ENCODE measurements around the gene HOXC12. TPM values are rescaled to one million over a fixed set of nuclear protein-coding genes. Genes with fewer than 3 reads are reported as not detected.
A peak's percentile ranks its signal among the peaks of the same experiment; 100 is the strongest.

Gene HOXC12
- total RNA-seq, 4 donors from 2014 or later: 3.7 to 6.8 (median 4.7) TPM

- H3K36me3 ChIP-seq: no peaks in the 10 kb centered on the region
- H3K4me3 ChIP-seq: no peak overlapping the region
- H3K27me3 ChIP-seq: peaks cover 13% of the 10 kb centered on the region
- H3K4me1 ChIP-seq: peaks cover 74% of the 10 kb centered on the region
- TF ChIP-seq POLR2AphosphoS5 (IDR thresholded peaks at IDR 0.05) (no peak), POLR2A (IDR thresholded peaks at IDR 0.05) (no peak), EP300 (IDR thresholded peaks at IDR 0.05) (no peak)
- TF ChIP-seq, protein P1, sequence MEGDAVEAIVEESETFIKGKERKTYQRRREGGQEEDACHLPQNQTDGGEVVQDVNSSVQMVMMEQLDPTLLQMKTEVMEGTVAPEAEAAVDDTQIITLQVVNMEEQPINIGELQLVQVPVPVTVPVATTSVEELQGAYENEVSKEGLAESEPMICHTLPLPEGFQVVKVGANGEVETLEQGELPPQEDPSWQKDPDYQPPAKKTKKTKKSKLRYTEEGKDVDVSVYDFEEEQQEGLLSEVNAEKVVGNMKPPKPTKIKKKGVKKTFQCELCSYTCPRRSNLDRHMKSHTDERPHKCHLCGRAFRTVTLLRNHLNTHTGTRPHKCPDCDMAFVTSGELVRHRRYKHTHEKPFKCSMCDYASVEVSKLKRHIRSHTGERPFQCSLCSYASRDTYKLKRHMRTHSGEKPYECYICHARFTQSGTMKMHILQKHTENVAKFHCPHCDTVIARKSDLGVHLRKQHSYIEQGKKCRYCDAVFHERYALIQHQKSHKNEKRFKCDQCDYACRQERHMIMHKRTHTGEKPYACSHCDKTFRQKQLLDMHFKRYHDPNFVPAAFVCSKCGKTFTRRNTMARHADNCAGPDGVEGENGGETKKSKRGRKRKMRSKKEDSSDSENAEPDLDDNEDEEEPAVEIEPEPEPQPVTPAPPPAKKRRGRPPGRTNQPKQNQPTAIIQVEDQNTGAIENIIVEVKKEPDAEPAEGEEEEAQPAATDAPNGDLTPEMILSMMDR (IDR thresholded peaks at IDR 0.05): no peak
- WGBS: 38% methylated on average over 2 of the region's 2 CpGs
- H3K27ac ChIP-seq: peak overlapping the region; percentile 98
- no peak for DNase-seq (ENCODE audit: low spot score in 2 of 2)
- H3K9me3 ChIP-seq: no peaks in the 10 kb centered on the region
These were observed 53.0 kb downstream of the HOXC12 start for GRCh38 chr12:54007538-54008259.

GRCh38 chr12:54008260-54008552 lies 53.5 kb downstream of the HOXC12 start:
- no peak for TF ChIP-seq POLR2A (IDR thresholded peaks at IDR 0.05)
- TF ChIP-seq POLR2AphosphoS5 (IDR thresholded peaks at IDR 0.05): no peak
- TF ChIP-seq EP300 (IDR thresholded peaks at IDR 0.05): no peak
- TF ChIP-seq, protein P1 (IDR thresholded peaks at IDR 0.05): no peak
- H3K36me3 ChIP-seq: no peaks in the 10 kb centered on the region
- WGBS: 67% methylated on average over 1 of the region's 2 CpGs
- no peak for DNase-seq (ENCODE audit: low spot score in 2 of 2)
- peak overlapping the region; percentile 98 for H3K27ac ChIP-seq
- H3K4me1 ChIP-seq: peaks cover 74% of the 10 kb centered on the region
- no peaks in the 10 kb centered on the region for H3K9me3 ChIP-seq
- peak overlapping the region; percentile 63 for H3K4me3 ChIP-seq
- H3K27me3 ChIP-seq: peaks cover 17% of the 10 kb centered on the region

Other genes with a start within 250 kb of the HOXC12 start
- 100 to 1,000 TPM; 287 to 729 (median 317) TPM for gene CALCOCO1, start 227.5 kb upstream of the HOXC12 start, total RNA-seq
- gene CISTR, start 202.9 kb upstream of the HOXC12 start, total RNA-seq: not detected
- 10 to 100 TPM in 2 of 4 donors, 1 to 10 TPM in 2; 5.3 to 16.7 (median 10.2) TPM for gene HOXC13, start 16.1 kb upstream of the HOXC12 start, total RNA-seq
- 1 to 10 TPM; 3.1 to 3.7 (median 3.5) TPM for gene HOXC11, start 18.2 kb downstream of the HOXC12 start, total RNA-seq
- 10 to 100 TPM in 2 of 4 donors, 1 to 10 TPM in 2; 1.4 to 15.7 (median 10.7) TPM for gene HOTAIR, start 20.1 kb downstream of the HOXC12 start, total RNA-seq
- gene HOXC10, start 30.2 kb downstream of the HOXC12 start, total RNA-seq: 10 to 100 TPM in 3 of 4 donors, 1 to 10 TPM in 1; 8.8 to 24.7 (median 13.3) TPM
- 10 to 100 TPM in 1 of 4 donors, 1 to 10 TPM in 3; 4.9 to 12.2 (median 6.1) TPM for gene HOXC9, start 45.3 kb downstream of the HOXC12 start, total RNA-seq
- 1 to 10 TPM in 3 of 4 donors, under 1 TPM in 1; 0.23 to 8.4 (median 1.6) TPM for gene HOXC8, start 54.1 kb downstream of the HOXC12 start, total RNA-seq
- 1 to 10 TPM in 3 of 4 donors, under 1 TPM in 1; 0.98 to 6.2 (median 2.4) TPM for gene HOXC6, start 73.5 kb downstream of the HOXC12 start, total RNA-seq
- gene HOXC5, start 78.1 kb downstream of the HOXC12 start, total RNA-seq: 1 to 10 TPM in 1 of 4 donors, under 1 TPM in 2, not detected in 1; 0.26 to 3.5 (median 0.49) TPM
- 1 to 10 TPM; 1.4 to 4.7 (median 1.9) TPM for gene HOXC4, start 98.9 kb downstream of the HOXC12 start, total RNA-seq
- gene SMUG1, start 234.1 kb downstream of the HOXC12 start, total RNA-seq: 10 to 100 TPM; 40.6 to 56.4 (median 52.6) TPM

Data from suprapubic skin (tissue), 4 donors.